ENCODE data around the gene ADK.
"Not testable (repeated sequence)": the region's sequence is repeated elsewhere in the genome, so short reads cannot be mapped to it uniquely, and the experiment has no call there.

ADK gene

DNA sequence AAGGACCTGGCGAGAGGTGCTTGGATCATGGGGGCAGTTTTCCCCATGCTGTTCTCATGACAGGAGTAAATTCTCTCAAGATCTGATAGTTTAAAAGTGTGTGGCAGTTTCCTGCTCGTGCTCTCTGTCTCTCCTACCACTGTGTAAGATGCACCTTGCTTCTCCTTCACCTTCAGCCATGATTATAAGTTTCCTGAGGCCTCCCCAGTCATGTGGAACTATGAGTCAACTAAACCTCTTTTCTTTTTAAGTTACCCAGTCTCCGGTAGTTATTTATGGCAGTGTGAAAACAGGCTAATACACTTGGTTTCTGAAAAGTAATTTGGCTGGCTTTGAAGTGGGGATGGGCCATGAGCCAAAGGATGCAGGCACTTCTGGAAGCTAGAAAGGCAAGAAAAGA, 407.4 kb downstream of the ADK start:
- no peak for DNase-seq (ENCODE audit: low read depth)

DNA sequence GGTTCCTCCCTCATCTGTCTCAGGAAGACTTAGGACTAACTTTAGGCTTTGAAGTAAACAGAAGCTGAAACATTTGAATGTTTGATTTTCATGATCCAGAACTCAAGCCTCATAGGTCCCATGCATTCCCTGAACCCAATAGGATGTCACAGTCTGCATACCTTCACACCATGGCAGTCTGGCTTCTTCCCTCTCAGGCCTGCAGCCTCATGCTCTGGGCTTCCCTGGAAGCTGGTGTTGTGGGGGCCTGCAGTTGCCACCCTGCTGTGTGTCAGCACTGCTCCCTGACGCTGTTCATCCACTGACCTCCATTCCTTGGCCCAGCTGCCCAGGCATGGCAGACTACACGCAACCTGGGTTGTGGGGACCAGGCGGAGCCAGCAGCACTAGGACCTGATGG, 407.9 kb downstream of the ADK start:
- DNase-seq (ENCODE audit: low read depth), result no peak

DNA sequence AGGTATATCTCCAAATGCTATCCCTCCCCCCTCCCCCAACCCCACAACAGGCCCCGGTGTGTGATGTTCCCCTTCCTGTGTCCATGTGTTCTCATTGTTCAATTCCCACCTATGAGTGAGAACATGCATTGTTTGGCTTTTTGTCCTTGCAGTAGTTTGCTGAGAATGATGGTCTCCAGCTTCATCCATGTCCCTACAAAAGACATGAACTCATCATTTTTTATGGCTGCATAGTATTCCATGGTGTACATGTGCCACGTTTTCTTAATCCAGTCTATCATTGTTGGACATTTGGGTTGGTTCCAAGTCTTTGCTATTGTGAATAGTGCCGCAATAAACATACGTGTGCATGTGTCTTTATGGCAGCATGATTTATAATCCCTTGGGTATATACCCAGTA, 417.9 kb downstream of the ADK start:
- DNase-seq (ENCODE audit: low read depth), result not testable (repeated sequence)

DNA sequence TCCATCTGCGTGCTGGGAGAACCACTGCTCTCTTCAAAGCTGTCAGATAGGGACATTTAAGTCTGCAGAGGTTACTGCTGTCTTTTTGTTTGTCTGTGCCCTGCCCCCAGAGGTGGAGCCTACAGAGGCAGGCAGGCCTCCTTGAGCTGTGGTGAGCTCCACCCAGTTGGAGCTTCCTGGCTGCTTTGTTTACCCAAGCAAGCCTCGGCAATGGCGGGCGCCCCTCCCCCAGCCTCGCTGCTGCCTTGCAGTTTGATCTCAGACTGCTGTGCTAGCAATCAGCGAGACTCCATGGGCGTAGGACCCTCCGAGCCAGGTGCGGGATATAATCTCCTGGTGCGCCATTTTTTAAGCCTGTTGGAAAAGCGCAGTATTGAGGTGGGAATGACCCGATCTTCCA, 422.5 kb downstream of the ADK start:
- not testable (repeated sequence) for DNase-seq (ENCODE audit: low read depth)

DNA sequence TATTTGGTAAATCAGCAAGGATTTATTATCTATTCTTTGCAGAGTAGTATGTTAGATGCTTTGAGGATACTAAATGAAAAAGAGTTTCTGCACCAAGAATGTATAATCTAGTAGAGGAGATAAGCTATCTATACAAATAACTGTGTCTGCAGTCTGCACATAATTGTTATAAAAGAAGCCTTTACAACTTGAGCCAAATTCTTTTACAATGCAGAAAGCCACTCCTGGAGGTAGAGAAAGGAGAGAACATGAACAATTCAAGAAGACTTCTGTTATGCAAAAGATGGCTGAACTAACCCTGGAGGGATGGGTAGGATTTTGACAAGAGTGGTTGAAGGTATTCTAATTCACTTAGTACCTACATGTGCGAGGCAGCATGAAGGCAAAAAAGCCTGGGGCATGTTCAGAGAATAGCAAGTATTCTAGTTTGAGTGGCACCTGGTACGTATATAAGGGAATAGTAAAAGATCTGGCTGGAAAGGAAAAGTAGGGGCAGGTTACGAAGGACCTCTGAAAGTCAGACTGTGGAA, 424.2 kb downstream of the ADK start:
- no peak for DNase-seq (ENCODE audit: low read depth)

DNA sequence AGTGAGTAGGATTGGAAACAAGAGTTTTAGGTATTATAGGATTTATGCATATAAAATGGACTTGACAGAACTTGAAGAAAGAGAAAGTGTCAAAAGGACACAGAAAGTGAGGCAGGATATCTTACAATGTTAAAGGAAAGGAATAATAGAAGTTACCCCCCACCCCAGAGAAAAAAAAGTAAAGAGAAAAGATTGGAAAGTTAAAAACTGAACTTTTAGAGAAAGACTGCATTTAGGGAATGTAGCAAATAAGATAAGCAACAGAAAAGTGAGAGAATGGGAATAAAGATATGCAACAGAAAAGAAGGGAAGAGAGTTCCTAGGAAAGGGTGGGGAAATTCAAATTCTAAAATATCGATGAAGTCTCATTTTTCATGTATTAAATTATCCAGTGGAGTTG, 424.9 kb downstream of the ADK start:
- no peak for DNase-seq (ENCODE audit: low read depth)

DNA sequence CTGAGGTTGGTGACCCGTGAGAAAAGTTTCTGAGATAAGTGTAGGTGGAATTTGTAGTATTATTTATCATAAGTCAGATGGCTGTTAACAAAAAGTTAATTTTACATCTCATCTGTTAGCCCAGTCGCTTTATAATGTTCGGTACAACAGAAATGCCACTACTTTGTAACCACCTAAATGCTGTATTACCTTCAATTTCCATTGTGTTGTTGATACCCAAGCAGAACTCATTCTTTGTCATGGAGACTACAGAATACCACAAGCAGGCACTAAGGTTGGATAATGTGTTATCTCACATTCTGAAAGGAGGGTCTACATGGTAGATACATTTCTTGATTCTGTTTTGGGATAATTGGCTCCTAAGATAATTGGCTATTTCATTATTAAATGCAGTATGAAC, 425.6 kb downstream of the ADK start:
- no peak for DNase-seq (ENCODE audit: low read depth)

DNA sequence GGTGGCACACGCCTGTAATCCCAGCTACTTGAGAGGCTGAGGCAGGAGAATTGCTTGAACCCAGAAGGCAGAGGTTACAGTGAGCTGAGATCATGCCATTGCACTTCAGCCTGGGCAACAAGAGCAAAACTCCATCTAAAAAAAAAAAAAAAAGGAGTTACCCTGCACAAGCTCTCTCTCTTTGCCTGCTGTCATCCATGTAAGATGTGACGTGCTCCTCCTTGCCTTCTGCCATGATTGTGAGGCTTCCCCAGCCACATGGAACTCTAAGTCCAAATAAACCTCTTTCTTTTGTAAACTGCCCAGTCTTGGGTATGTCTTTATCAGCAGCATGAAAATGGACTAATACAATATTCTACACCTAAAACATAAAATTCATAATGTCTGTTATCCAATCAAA, 429.4 kb downstream of the ADK start:
- DNase-seq (ENCODE audit: low read depth), result not testable (repeated sequence)

DNA sequence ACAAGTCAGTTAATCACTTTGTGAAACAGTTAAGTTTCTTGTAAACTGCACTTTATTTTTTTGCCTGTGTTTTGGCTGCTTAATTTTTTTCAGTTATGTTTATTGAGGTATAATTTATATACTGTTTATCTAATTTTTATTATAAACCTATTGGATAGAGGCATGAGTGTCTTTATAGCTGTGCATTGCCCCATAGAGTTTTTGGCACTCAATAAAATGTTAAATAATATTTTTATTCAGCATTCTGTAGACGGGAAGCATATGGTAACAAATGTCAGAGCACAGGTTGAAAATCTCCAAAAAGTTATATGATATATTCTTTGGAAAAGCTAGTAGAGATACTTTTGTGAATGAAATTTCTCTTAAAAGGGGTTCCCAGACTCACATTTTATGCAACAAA, 431.5 kb downstream of the ADK start:
- no peak for DNase-seq (ENCODE audit: low read depth)

DNA sequence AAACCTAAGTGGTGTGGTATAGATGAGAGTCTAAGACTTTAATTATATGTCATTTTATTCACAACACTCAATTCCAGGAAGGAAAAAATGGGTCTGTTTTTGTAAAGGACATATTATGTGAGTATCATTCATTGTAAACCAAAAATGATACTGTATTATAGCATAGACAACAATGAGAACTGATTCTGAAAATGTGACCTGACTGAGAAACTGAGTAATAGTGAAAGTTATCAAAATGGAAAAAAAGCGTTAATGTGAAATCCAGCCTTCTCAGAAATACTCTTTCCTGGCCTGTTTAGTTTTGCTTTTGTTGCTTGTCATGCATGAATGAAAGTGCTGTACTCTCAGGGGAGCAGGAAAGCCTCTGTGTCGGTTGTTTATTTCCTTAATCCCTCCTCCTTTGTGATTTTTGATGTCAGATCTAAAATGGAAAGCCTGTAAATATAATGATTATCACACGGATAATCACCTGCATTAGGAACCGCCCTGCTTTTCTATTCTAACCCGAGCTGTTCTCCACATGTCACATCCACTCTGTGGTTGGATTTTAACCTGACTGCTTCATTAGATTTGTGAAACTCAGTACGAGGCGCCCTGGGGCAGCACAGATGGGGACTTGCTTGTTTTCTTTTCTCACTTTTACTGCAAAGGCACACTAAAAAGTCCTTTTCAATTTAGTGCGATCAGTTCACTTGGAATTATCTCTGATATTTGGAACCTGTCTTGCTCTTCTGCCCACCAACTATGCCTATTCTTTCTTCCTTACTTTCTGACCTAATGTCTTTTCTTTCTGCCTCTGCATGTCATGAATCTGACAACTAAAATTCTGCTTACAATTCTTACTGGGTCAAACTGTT, 434.4 kb downstream of the ADK start:
- no peak for DNase-seq (ENCODE audit: low read depth)

- DNase-seq (ENCODE audit: low read depth), result peak; percentile 7
These were observed 435.1 kb downstream of the ADK start for GRCh38 chr10:74586088-74586585.

DNA sequence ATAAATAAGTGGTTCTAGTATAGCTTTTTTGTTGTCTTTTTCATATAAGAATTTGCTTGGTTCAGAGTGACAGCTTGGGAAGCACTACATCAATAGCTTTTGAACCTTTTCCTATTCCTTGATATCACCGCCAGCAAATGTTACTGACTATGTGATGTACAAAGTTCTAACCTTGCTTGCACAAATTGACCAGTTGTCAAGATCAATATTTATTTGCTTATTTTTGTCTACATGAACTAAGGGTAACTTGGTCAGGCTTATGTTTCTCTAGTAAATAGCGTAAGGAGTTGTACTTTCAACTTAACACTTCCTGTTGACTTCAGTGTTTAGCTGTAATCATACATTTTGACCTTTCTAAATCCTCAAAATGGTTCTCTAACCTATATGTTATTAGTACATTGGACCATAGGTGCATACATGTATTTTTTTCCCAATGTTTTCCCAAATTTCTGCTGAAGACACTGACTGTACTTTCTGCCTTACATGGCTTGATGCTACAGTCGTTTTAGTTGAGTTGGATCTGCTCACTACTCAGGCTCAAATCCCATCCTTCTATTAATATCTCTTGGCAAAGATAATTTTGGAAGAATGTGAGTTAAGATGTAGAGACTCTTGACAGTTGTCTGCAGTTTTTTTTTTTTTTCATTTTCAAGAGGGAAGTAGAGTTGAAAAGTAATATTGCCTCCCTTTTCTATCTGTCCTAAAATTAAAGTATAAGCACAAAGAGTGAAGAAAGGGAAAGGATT, 436.3 kb downstream of the ADK start:
- DNase-seq (ENCODE audit: low read depth), result no peak

DNA sequence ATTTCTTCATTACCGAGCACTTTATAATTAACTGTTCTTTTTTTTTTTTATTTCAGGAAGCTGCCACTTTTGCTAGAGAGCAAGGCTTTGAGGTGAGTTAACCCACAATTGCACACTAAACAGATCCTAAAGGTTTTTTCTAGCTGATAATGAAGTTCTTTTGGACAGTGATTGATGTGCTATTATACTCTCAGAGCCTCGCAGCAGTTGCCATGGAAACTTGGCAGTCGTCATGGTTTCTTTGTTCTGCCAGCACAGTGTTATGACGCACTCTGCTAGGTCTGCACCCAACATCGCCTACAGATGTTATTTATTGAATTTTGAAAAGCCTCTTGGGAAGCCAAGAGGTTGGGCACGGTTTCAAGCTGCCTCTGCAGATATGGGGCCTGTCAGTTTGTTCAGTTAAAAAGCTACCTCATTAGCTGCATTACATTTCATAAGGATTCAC, 438.2 kb downstream of the ADK start:
- DNase-seq (ENCODE audit: low read depth), result no peak

DNA sequence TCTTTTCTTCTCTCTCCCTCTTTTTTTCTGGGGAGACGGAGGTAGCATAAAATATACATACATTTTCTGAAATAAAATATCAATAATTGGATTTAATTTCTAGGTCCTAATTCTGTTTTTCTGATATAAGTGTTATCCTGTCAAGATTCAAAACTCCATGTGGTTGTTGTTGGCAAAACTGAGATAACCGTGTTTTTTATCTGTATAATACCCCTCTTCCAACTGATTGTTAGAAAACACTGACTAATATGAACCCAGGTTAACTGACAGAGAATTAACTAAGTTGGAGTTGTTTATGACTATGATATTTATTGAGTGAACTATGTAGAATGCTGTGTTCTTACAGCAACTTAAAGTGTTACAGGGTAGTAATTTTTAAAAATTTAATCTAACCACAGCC, 438.8 kb downstream of the ADK start:
- DNase-seq (ENCODE audit: low read depth), result no peak

GRCh38 chr10:74593470-74593869, 442.4 kb downstream of the ADK start:
- no peak for DNase-seq (ENCODE audit: low read depth)

- DNase-seq (ENCODE audit: low read depth), result no peak
These were observed 445.7 kb downstream of the ADK start for GRCh38 chr10:74596713-74597112.

- DNase-seq (ENCODE audit: low read depth), result no peak
These were observed 448.0 kb downstream of the ADK start for GRCh38 chr10:74598891-74599566.

- no peak for DNase-seq (ENCODE audit: low read depth)
These were observed 448.7 kb downstream of the ADK start for GRCh38 chr10:74599672-74600071.

- DNase-seq (ENCODE audit: low read depth), result no peak
These were observed 449.1 kb downstream of the ADK start for GRCh38 chr10:74600170-74600569.

GRCh38 chr10:74602576-74602975, 451.6 kb downstream of the ADK start:
- no peak for DNase-seq (ENCODE audit: low read depth)

GRCh38 chr10:74610299-74610698, 459.3 kb downstream of the ADK start:
- no peak for DNase-seq (ENCODE audit: low read depth)

GRCh38 chr10:74612195-74612594, 461.2 kb downstream of the ADK start:
- DNase-seq (ENCODE audit: low read depth), result no peak
